HEK293 (cell line): ENCODE data around the gene TGFBI.

Experiments used
- CTCF ChIA-PET: fragments of 350-600 bp; formaldehyde crosslinking; extraction: SDS; loops from one replicate; lab custom pipeline; 2021; ENCODE audit warnings: antibody characterized with exemption; lab: Yijun Ruan, JAX
- POLR2A ChIA-PET: fragments of 300-600 bp; formaldehyde crosslinking; extraction: SDS; loops from one replicate; lab custom pipeline; 2020; ENCODE audit warnings: antibody characterized with exemption, inconsistent platforms; lab: Yijun Ruan, JAX
- H3K27ac ChIP-seq: fragments of 200-500 bp; sonication (Bioruptor generic); 2 replicates; pipeline ENCODE4 v1.5.1; 2014; ENCODE audit warnings: low read depth, low read length, control low read depth, inconsistent platforms; ENCODE audit errors: extremely low read depth
- H3K36me3 ChIP-seq, 2 experiments: fragments of 200-500 bp in 1 of 2; sonication (Bioruptor generic) in 1 of 2; 1 replicate in 1 of 2; 2 replicates in 1 of 2; pipeline ENCODE4 v1.5.1; 2014 to 2017; ENCODE audit warnings: inconsistent platforms in 2 of 2, low read length in 2 of 2; ENCODE audit not compliant: control insufficient read depth in 2 of 2, insufficient read depth in 1 of 2
- H3K4me1 ChIP-seq: fragments of 200-500 bp; sonication (Bioruptor generic); 2 replicates; pipeline ENCODE4 v1.5.1; 2014; ENCODE audit warnings: mild to moderate bottlenecking, low read length, inconsistent platforms; ENCODE audit not compliant: control insufficient read depth, insufficient read depth
- H3K4me3 ChIP-seq: 2 replicates; pipeline ENCODE4 v1.5.1; 2011; ENCODE audit warnings: low read depth, mild to moderate bottlenecking, control low read depth, low read length, moderate library complexity
- H3K9me3 ChIP-seq: fragments of 200-500 bp; sonication (Bioruptor generic); 2 replicates; pipeline ENCODE4 v1.5.1; 2014; ENCODE audit warnings: low read depth, low read length, inconsistent platforms; ENCODE audit not compliant: control insufficient read depth, insufficient read depth
- HIC1 ChIP-seq: fragments of 450-650 bp; formaldehyde crosslinking; IDR thresholded peaks from 2 replicates; pipeline ENCODE4 v1.5.1; 2016; ENCODE audit warnings: missing biosample characterization, missing genetic modification characterization
- PRDM10 ChIP-seq: fragments of 450-650 bp; formaldehyde crosslinking; IDR thresholded peaks from 2 replicates; pipeline ENCODE4 v1.5.1; 2016; ENCODE audit warnings: missing biosample characterization, missing genetic modification characterization
- SCRT2 ChIP-seq: fragments of 450-650 bp; formaldehyde crosslinking; IDR thresholded peaks from 2 replicates; pipeline ENCODE4 v1.5.1; 2016; ENCODE audit warnings: missing biosample characterization, missing genetic modification characterization
- ZBTB21 ChIP-seq: fragments of 450-650 bp; formaldehyde crosslinking; IDR thresholded peaks from 2 replicates; pipeline ENCODE4 v1.5.1; 2017; ENCODE audit warnings: missing biosample characterization, missing genetic modification characterization
- ZBTB44 ChIP-seq: fragments of 450-650 bp; IDR thresholded peaks from 2 replicates; pipeline ENCODE4 v1.5.1; 2018; ENCODE audit warnings: missing biosample characterization, mild to moderate bottlenecking, missing genetic modification characterization
- ZNF132 ChIP-seq: fragments of 450-650 bp; formaldehyde crosslinking; IDR thresholded peaks from 2 replicates; pipeline ENCODE4 v1.5.1; 2017; ENCODE audit warnings: missing biosample characterization, missing genetic modification characterization, borderline replicate concordance
- ZNF175 ChIP-seq: fragments of 450-650 bp; formaldehyde crosslinking; IDR thresholded peaks from 2 replicates; pipeline ENCODE4 v1.5.1; 2016; ENCODE audit warnings: missing biosample characterization, missing genetic modification characterization
- ZNF398 ChIP-seq: fragments of 450-650 bp; formaldehyde crosslinking; IDR thresholded peaks from 2 replicates; pipeline ENCODE4 v1.5.1; 2017; ENCODE audit warnings: missing biosample characterization, missing genetic modification characterization
- ZNF610 ChIP-seq: fragments of 450-650 bp; formaldehyde crosslinking; IDR thresholded peaks from 2 replicates; pipeline ENCODE4 v1.5.1; 2016; ENCODE audit warnings: missing biosample characterization, missing genetic modification characterization, borderline replicate concordance
- ZSCAN4 ChIP-seq: fragments of 450-650 bp; formaldehyde crosslinking; IDR thresholded peaks from 2 replicates; pipeline ENCODE4 v1.5.1; 2017; ENCODE audit warnings: missing biosample characterization, missing genetic modification characterization

Gene TGFBI

GRCh38 chr5:136018814-136019783 is 9.7 kb upstream of the TGFBI start (continued):
- TF ChIP-seq ZBTB44 (tag by site-specific recombination), result peak; percentile 93
- TF ChIP-seq ZBTB21 (tag by site-specific recombination), result peak; percentile 32; the same call in 1 of the 2 replicates

GRCh38 chr5:136020001-136020382 is 8.8 kb upstream of the TGFBI start:
- POLR2A ChIA-PET, result no interaction called here
- no peaks in the 10 kb centered on the region for H3K9me3 ChIP-seq
- CTCF ChIA-PET, result no interaction called here
- TF ChIP-seq ZNF175 (tag by site-specific recombination) (no peak), SCRT2 (tag by site-specific recombination) (peak; percentile 77), ZNF132 (tag by site-specific recombination) (no peak)
- TF ChIP-seq, all 188 proteins: peak for 1
- Histone ChIP-seq H3K4me1 (peaks cover 13% of the 10 kb centered on the region), H3K4me3 (no peak overlapping the region), H3K27ac (peak overlapping the region; percentile 74), H3K36me3 (no peaks in the 10 kb centered on the region)

- ChIA-PET CTCF (no interaction called here), POLR2A (interaction anchor here (0.6 kb wide), 1 partner anchor 37 kb away, joined by 3 read pairs; no protein-coding TSS in a partner anchor)
- Histone ChIP-seq H3K4me3 (no peak overlapping the region), H3K4me1 (peaks cover 13% of the 10 kb centered on the region), H3K27ac (peak overlapping the region; percentile 74), H3K9me3 (no peaks in the 10 kb centered on the region), H3K36me3 (no peaks in the 10 kb centered on the region)
- TF ChIP-seq ZSCAN4 (tag by site-specific recombination) (no peak), HIC1 (tag by site-specific recombination) (peak; percentile 40; the same call in 1 of the 2 replicates), ZNF398 (tag by site-specific recombination) (peak; percentile 87), ZNF610 (no peak), PRDM10 (tag by site-specific recombination) (peak; percentile 71)
These were observed 8.3 kb upstream of the TGFBI start for GRCh38 chr5:136020383-136021015.
